Thoracic aorta endothelial cell (primary cell): Measurements from ENCODE around the gene MYOT. TPM values are rescaled to one million over a fixed set of nuclear protein-coding genes. Genes with fewer than 3 reads are reported as not detected.

ENCODE experiments used
- total RNA-seq: library from RNA; depleted of rRNA; stranded (reverse); fragments of >200 nt; gene quantifications from 2 replicates; pipeline ENCODE4 v1.2.3, GENCODE V29; 2012

Gene MYOT, protein sequence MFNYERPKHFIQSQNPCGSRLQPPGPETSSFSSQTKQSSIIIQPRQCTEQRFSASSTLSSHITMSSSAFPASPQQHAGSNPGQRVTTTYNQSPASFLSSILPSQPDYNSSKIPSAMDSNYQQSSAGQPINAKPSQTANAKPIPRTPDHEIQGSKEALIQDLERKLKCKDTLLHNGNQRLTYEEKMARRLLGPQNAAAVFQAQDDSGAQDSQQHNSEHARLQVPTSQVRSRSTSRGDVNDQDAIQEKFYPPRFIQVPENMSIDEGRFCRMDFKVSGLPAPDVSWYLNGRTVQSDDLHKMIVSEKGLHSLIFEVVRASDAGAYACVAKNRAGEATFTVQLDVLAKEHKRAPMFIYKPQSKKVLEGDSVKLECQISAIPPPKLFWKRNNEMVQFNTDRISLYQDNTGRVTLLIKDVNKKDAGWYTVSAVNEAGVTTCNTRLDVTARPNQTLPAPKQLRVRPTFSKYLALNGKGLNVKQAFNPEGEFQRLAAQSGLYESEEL
- total RNA-seq, result not detected in 2 replicates

DNA sequence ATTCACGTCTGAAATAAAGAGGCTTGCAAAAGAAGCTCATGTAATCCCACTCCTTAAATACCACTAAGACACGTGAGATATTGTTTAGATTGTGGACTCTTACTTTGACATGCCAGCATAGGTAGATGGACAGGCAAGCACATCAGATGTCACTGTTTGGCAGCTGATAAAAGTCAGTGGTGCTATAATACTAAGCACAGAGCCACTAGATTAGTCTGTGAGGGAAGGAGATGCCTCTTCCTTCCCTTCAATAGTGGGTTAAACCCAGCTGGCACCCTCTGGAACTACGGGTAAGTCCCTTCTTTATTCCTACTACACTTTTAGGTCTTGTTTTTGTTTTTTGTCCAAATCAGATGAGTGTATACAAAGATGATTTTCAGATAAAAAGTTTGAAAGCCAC, at the start of gene MYOT:
Gene MYOT (plus strand): TSS at position 197 of the 400 bp plus-strand sequence. CDS start 2,792 bp downstream, outside the sequence.

DNA sequence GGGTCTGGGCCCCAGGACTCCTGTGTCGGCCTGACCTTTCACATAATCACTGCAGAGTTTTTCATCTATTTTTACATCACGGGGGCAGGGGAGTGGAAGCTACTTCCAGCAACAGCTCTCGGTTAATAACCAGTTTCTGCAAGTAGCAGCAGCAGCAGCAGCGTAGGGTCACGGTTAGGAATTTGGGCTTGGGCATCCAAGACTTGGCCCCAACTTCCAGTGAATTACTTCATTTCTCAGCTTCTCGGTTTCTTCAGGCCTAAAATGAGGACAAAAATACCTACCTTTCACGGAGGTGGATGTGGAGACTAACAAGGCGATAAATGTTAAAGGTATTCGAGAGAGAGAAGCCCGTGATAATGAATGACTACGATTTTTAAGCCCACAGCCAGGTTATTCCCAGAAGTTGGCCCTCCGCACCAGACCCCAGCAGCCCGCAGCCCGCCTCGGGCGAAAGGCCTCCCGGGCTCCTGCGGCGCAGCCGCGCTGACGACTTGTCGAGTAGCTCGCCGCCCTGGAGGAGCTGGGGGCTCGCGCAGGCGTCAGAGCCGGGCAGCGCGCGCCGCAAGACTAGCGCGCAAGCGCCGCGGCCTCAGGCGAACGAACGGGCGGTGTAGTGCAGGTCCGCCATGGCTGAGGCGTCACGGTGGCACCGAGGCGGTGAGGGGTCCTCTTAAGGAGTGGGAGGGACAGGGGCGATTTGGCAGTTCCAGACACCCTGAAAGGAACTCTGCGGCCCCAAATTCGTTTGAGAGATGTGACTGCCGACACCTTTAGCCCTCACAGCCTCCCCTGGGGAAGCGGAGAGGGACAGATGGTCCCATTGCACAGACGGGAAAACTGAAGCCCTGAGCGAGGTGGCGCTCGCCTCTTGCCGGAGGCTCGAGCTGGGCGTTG, 21.5 kb downstream of the MYOT start, which contains the start of gene PKD2L2:
Gene PKD2L2 (plus strand): TSS at position 595 of the 897 bp plus-strand sequence. CDS start 35 bp downstream, at position 630.

Other genes starting within 250 kb of the MYOT start
- gene KLHL3, start 131.8 kb upstream of the MYOT start, total RNA-seq, result 18.3 and 29.7 TPM in 2 replicates
- 20.6 and 21.4 TPM in 2 replicates for gene HNRNPA0, start 113.5 kb upstream of the MYOT start, total RNA-seq
- not detected in 2 replicates for gene PKD2L2, start 21.6 kb downstream of the MYOT start, total RNA-seq
- gene FAM13B, start 165.2 kb downstream of the MYOT start, total RNA-seq, result 28.5 and 33.1 TPM in 2 replicates
- not detected in 2 replicates for gene WNT8A, start 216.2 kb downstream of the MYOT start, total RNA-seq